ENCODE measurements around the gene DNAJC5. TPM values are rescaled to one million over a fixed set of nuclear protein-coding genes. Genes with fewer than 3 reads are reported as not detected.
"Not testable (repeated sequence)": the region's sequence is repeated elsewhere in the genome, so short reads cannot be mapped to it uniquely, and the experiment has no call there.

The DNAJC5 gene
- total RNA-seq, 2 donors from 2014 or later = 32.9 to 44.2 TPM

DNA sequence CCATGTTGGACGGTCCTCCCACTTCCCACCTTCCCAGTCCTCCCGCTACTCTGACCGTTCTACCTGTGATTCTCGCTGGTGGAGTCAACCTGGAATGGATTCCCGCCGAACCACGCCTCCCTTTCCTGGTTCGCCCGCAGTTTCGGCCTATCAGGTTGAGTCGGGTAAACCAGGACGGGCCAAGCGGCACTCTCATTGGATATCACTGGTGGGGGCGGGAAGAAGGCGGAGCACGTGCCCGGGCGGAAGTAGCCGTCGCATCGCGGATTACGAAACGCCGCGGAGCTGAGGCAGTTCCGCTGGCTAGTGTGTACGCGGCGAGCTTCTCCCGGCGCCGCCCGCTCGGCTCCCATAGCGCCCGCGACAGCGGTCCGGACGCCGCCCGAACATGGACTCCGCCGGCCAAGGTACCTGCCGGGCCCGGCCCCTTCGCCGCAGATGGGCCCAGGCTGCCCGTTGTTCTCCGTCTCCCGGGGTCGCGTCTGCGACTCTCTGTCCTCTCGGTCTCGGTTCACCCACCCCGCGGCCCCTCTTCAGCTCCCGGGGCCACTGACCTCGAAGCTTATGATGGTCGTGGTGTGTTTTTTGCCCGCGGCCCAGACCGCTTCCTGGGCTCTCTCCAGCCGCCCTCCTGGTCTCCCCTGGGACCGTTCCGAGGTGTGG lies 29.8 kb upstream of the DNAJC5 start, which contains the start of gene TPD52L2:
TSS of gene TPD52L2 (plus strand) at position 293 of the 663 bp plus-strand sequence. CDS start at position 389, 96 bp downstream.
- peak within 1 kb of the TSS; percentile 75 to 96 (median 89) for H3K27ac ChIP-seq
- DNase-seq (peak; percentile 99 to 100 (median 100)), ATAC-seq (peak; percentile 95)
- 0 to 1% methylated on average over 24 to 68 of the region's 68 CpGs for WGBS, 2 donors
- H3K4me3 ChIP-seq = peak within 1 kb of the TSS; percentile 69 to 96
- TF ChIP-seq, protein P1, sequence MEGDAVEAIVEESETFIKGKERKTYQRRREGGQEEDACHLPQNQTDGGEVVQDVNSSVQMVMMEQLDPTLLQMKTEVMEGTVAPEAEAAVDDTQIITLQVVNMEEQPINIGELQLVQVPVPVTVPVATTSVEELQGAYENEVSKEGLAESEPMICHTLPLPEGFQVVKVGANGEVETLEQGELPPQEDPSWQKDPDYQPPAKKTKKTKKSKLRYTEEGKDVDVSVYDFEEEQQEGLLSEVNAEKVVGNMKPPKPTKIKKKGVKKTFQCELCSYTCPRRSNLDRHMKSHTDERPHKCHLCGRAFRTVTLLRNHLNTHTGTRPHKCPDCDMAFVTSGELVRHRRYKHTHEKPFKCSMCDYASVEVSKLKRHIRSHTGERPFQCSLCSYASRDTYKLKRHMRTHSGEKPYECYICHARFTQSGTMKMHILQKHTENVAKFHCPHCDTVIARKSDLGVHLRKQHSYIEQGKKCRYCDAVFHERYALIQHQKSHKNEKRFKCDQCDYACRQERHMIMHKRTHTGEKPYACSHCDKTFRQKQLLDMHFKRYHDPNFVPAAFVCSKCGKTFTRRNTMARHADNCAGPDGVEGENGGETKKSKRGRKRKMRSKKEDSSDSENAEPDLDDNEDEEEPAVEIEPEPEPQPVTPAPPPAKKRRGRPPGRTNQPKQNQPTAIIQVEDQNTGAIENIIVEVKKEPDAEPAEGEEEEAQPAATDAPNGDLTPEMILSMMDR (IDR thresholded peaks at IDR 0.05) = peak in 1 of 7 experiments; percentile 31
- TF ChIP-seq POLR2A (IDR thresholded peaks at IDR 0.05) = peak; percentile 96 to 99 (median 99)
- H3K4me1 ChIP-seq = peaks cover 27% of the 10 kb centered on the region
- H3K36me3 ChIP-seq (replicated peaks in 1 of 2; ENCODE audit: insufficient read depth in 1 of 2, low read depth in 2 of 2) = peaks cover 0 to 9% of the 10 kb centered on the region in 2 donors
- intact Hi-C loops (cut with DNase I) = no loop called here
- H3K9me3 ChIP-seq = no peaks in the 10 kb centered on the region
- H3K27me3 ChIP-seq = no peaks in the 10 kb centered on the region

DNA sequence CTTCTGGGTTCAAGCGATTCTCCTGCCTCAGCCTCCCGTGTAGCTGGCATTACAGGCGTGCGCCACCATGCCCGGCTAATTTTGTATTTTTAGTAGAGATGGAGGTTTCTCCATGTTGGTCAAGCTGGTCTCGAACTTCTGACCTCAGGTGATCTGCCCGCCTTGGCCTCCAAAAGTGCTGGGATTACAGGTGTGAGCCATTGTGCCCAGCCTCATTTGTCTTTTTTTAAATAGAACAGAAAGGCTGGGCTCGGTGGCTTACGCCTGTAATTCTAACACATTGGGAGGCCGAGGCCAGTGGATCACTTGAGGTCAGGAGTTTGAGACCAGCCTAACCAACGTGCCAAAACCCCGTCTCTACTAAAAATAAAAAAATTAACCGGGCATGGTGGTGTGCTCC lies 27.9 kb upstream of the DNAJC5 start:
- H3K27ac ChIP-seq; ATAC-seq; H3K4me3 ChIP-seq; DNase-seq; H3K9me3 ChIP-seq; H3K27me3 ChIP-seq; intact Hi-C loops (cut with DNase I): not testable (repeated sequence)
- Histone ChIP-seq H3K4me1 (peaks cover 27% of the 10 kb centered on the region), H3K36me3 (replicated peaks in 1 of 2; ENCODE audit: insufficient read depth in 1 of 2, low read depth in 2 of 2) (peaks cover 0 to 17% of the 10 kb centered on the region in 2 donors)
- 94% methylated on average over 9 to 13 of the region's 13 CpGs for WGBS, 2 donors

DNA sequence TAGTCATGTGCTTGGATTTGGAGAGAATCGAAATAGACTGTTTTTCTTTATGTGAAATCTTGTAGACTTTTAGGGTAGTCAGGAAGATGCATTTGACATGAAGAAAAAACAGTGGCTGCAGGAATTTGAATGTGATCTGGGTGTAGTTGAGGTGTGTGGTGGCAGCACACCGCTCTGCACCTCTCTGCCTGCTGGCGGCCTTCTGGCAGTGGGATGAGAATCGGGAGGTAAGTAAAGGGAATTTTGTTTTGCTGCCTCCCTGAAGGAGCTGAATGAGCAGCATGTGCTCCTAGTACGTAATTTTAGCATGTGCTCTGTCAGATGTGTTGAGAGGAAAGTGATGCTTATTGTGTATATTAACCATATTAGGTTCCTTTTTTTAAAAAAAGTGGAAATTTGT lies 26.7 kb upstream of the DNAJC5 start:
- DNase-seq = no peak
- TF ChIP-seq, protein P1 (IDR thresholded peaks at IDR 0.05) = no peak
- no peak for TF ChIP-seq POLR2A (IDR thresholded peaks at IDR 0.05)
- Histone ChIP-seq H3K27me3 (no peaks in the 10 kb centered on the region), H3K27ac (no peak overlapping the region), H3K9me3 (no peaks in the 10 kb centered on the region), H3K36me3 (replicated peaks in 1 of 2; ENCODE audit: insufficient read depth in 1 of 2, low read depth in 2 of 2) (peaks cover 0 to 14% of the 10 kb centered on the region in 2 donors), H3K4me3 (no peak overlapping the region), H3K4me1 (peaks cover 24% of the 10 kb centered on the region)
- ATAC-seq = no peak
- WGBS, 2 donors = 91 to 92% methylated on average over 5 of the region's 5 CpGs
- intact Hi-C loops (cut with DNase I) = no loop called here

DNA sequence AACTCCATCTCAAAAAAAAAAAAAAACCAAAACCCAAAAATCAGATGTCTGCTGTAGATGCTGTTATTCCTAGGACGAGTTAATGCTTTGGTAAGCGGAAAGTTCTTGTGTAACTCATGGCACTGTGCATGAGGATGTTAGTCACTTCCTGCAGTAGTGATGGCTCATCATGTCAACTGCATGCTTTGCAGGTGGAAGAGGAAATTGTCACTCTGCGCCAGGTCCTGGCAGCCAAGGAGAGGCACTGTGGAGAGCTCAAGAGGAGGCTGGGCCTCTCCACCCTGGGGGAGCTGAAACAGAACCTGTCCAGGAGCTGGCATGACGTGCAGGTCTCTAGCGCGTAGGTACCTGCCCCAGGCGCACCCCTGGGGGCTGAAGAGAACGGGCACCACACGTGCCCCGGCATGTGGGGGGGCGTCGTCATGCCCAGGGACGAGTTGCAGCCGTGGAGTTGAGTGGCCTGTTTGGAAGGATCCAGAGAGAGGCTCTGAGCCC lies 21.4 kb upstream of the DNAJC5 start:
- Histone ChIP-seq H3K4me3 (no peak overlapping the region), H3K9me3 (no peaks in the 10 kb centered on the region), H3K27me3 (no peaks in the 10 kb centered on the region), H3K27ac (peak overlapping the region in 1 of 4 donors; percentile 62), H3K36me3 (replicated peaks in 1 of 2; ENCODE audit: insufficient read depth in 1 of 2, low read depth in 2 of 2) (peaks cover 5 to 31% of the 10 kb centered on the region in 2 donors), H3K4me1 (no peaks in the 10 kb centered on the region)
- DNase-seq (peak in 1 of 4 donors; percentile 69), ATAC-seq (peak; percentile 57)
- 77 to 94% methylated on average over 3 to 14 of the region's 14 CpGs for WGBS, 2 donors
- TF ChIP-seq, protein P1 (IDR thresholded peaks at IDR 0.05) = no peak
- TF ChIP-seq POLR2A (IDR thresholded peaks at IDR 0.05) = peak in 2 of 3 donors; percentile 13 to 46
- intact Hi-C loops (cut with DNase I) = no loop called here

DNA sequence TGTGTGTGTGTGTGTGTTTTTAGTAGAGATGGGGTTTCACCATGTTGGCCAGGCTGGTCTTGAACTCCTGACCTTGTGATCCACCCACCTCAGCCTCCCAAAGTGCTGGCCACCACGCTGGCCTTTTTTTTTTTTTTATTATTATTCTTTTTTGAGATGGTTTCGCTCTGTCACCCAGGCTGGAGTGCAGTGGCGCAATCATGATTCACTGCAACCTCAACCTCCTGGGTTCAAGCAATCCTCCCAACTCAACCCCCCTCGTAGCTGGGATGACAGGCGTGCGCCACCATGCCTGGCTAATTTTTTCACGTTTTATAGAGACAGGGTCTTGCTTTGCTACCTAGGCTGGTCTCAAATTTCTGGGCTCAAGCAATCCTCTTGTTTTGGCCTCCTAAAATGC lies 20.7 kb upstream of the DNAJC5 start:
- DNase-seq; intact Hi-C loops (cut with DNase I); H3K9me3 ChIP-seq; H3K27me3 ChIP-seq; ATAC-seq; H3K4me3 ChIP-seq; H3K4me1 ChIP-seq: not testable (repeated sequence)
- H3K36me3 ChIP-seq (replicated peaks in 1 of 2; ENCODE audit: insufficient read depth in 1 of 2, low read depth in 2 of 2) = peaks cover 5 to 31% of the 10 kb centered on the region in 2 donors
- WGBS, 2 donors = 94% methylated on average over 7 of the region's 7 CpGs
- H3K27ac ChIP-seq = peak overlapping the region in 1 of 4 donors; percentile 62

All from body of pancreas (tissue), 4 donors.